Tibial nerve (tissue), 4 donors: Measurements from ENCODE around the gene USP7. TPM values are rescaled to one million over a fixed set of nuclear protein-coding genes. Genes with fewer than 3 reads are reported as not detected.

Experiments
- DNase-seq, 2 donors: peaks; one replicate each; pipeline ENCODE4 v3.0.0-alpha.2; 2019; ENCODE audit warnings: low spot score in 2 of 2
- H3K27ac ChIP-seq, 4 donors: fragments of 200-600 bp; sonication (generic) in 3 of 4; one replicate each; pipeline ENCODE4 v1.5.1; 2017 to 2019; ENCODE audit warnings: mild to moderate bottlenecking in 1 of 4
- H3K27me3 ChIP-seq, 2 donors: fragments of 200-600 bp; sonication (generic) in 1 of 2; one replicate each; pipeline versions ENCODE4 v1.5.1 to v1.6.0; 2017 to 2019
- H3K36me3 ChIP-seq, 3 donors: fragments of 200-600 bp; sonication (generic); one replicate each; pipeline ENCODE4 v1.5.1; 2018 to 2019
- H3K4me1 ChIP-seq, 4 donors: fragments of 200-600 bp; sonication (generic) in 3 of 4; one replicate each; pipeline ENCODE4 v1.5.1; 2017 to 2019
- H3K4me3 ChIP-seq, 4 donors: fragments of 200-600 bp; sonication (generic) in 3 of 4; one replicate each; pipeline ENCODE4 v1.5.1; 2017 to 2019; ENCODE audit warnings: mild to moderate bottlenecking in 1 of 4, moderate library complexity in 1 of 4
- H3K9me3 ChIP-seq, 4 donors: fragments of 200-600 bp; sonication (generic) in 3 of 4; one replicate each; pipeline ENCODE4 v1.5.1; 2017 to 2019
- CTCF ChIP-seq, 5 experiments: fragments of 200-600 bp in 3 of 5; fragments of 450-650 bp in 2 of 5; sonication (generic) in 3 of 5; IDR thresholded peaks; one replicate each; pipeline ENCODE4 v1.5.1; 2016 to 2019; ENCODE audit warnings: antibody characterized with exemption in 5 of 5, mild to moderate bottlenecking in 3 of 5, moderate library complexity in 2 of 5
- EP300 ChIP-seq, 2 donors: sonication (generic); formaldehyde crosslinking; IDR thresholded peaks; one replicate each; pipeline ENCODE4 v1.6.1; 2017; ENCODE audit warnings: antibody characterized with exemption in 2 of 2, mild to moderate bottlenecking in 1 of 2
- POLR2A ChIP-seq, 2 donors: fragments of 450-650 bp; IDR thresholded peaks; one replicate each; pipeline ENCODE4 v1.6.1; 2017; ENCODE audit warnings: antibody characterized with exemption in 2 of 2, mild to moderate bottlenecking in 2 of 2, moderate library complexity in 2 of 2
- WGBS, 2 donors: methylation state at CpG; one replicate each; pipeline ENCODE4 v1.1.5; 2018; 5-methylcytosine and 5-hydroxymethylcytosine counted together
- total RNA-seq, 4 donors: library from RNA; depleted of rRNA; stranded (reverse); fragments of >200 nt; gene quantifications; one replicate each; pipeline ENCODE4 v1.1.0, GENCODE V29; 2016

USP7 gene
- total RNA-seq, 4 donors from 2014 or later: 83.4 to 114 (median 89.6) TPM

GRCh38 chr16:8853611-8854010 lies 110.1 kb downstream of the USP7 start:
- Histone ChIP-seq H3K36me3 (peaks cover 0 to 93% (median 10%) of the 10 kb centered on the region in 3 donors), H3K27ac (peak overlapping the region in 1 of 4 donors; percentile 52), H3K4me1 (peaks cover 0 to 65% (median 12%) of the 10 kb centered on the region in 4 donors), H3K4me3 (no peak overlapping the region), H3K27me3 (no peaks in the 10 kb centered on the region), H3K9me3 (no peaks in the 10 kb centered on the region)
- WGBS, 2 donors: 91 to 95% methylated on average over 7 of the region's 7 CpGs
- no peak for DNase-seq
- TF ChIP-seq EP300 (IDR thresholded peaks at IDR 0.05): no peak
- TF ChIP-seq POLR2A (IDR thresholded peaks at IDR 0.05): no peak
- no peak for TF ChIP-seq CTCF (IDR thresholded peaks at IDR 0.05)

- TF ChIP-seq CTCF (IDR thresholded peaks at IDR 0.05) (no peak), EP300 (IDR thresholded peaks at IDR 0.05) (no peak), POLR2A (IDR thresholded peaks at IDR 0.05) (no peak)
- Histone ChIP-seq H3K4me3 (no peak overlapping the region), H3K9me3 (no peaks in the 10 kb centered on the region), H3K27ac (peak overlapping the region in 1 of 4 donors; percentile 14), H3K4me1 (peaks cover 0 to 64% (median 12%) of the 10 kb centered on the region in 4 donors), H3K36me3 (peaks cover 0 to 93% (median 10%) of the 10 kb centered on the region in 3 donors), H3K27me3 (no peaks in the 10 kb centered on the region)
- DNase-seq: no peak
- WGBS, 2 donors: 55 to 77% methylated on average over 7 of the region's 7 CpGs
Observed at GRCh38 chr16:8853150-8853549, 110.6 kb downstream of the USP7 start.

- Histone ChIP-seq H3K27ac (peak overlapping the region in 1 of 4 donors; percentile 14), H3K36me3 (peaks cover 0 to 94% (median 10%) of the 10 kb centered on the region in 3 donors), H3K9me3 (no peaks in the 10 kb centered on the region), H3K27me3 (no peaks in the 10 kb centered on the region), H3K4me3 (no peak overlapping the region), H3K4me1 (peaks cover 0 to 67% (median 13%) of the 10 kb centered on the region in 4 donors)
- 77 to 78% methylated on average over 8 of the region's 8 CpGs for WGBS, 2 donors
- TF ChIP-seq EP300 (IDR thresholded peaks at IDR 0.05): no peak
- no peak for TF ChIP-seq CTCF (IDR thresholded peaks at IDR 0.05)
- TF ChIP-seq POLR2A (IDR thresholded peaks at IDR 0.05): no peak
- no peak for DNase-seq
Observed at GRCh38 chr16:8852534-8852933, 111.2 kb downstream of the USP7 start.

- H3K4me1 ChIP-seq: peaks cover 0 to 73% (median 15%) of the 10 kb centered on the region in 4 donors
- no peak for DNase-seq
- no peak overlapping the region for H3K4me3 ChIP-seq
- 89 to 90% methylated on average over 8 of the region's 8 CpGs for WGBS, 2 donors
- TF ChIP-seq CTCF (IDR thresholded peaks at IDR 0.05) (no peak), EP300 (IDR thresholded peaks at IDR 0.05) (no peak), POLR2A (IDR thresholded peaks at IDR 0.05) (no peak)
- no peaks in the 10 kb centered on the region for H3K9me3 ChIP-seq
- peaks cover 0 to 96% (median 10%) of the 10 kb centered on the region in 3 donors for H3K36me3 ChIP-seq
- no peaks in the 10 kb centered on the region for H3K27me3 ChIP-seq
- H3K27ac ChIP-seq: peak overlapping the region in 1 of 4 donors; percentile 14
Observed at GRCh38 chr16:8851761-8852403, 111.8 kb downstream of the USP7 start.

GRCh38 chr16:8850279-8850885 lies 113.3 kb downstream of the USP7 start:
- Histone ChIP-seq H3K36me3 (peaks cover 0 to 83% (median 0%) of the 10 kb centered on the region in 3 donors), H3K4me3 (no peak overlapping the region), H3K4me1 (peaks cover 0 to 82% (median 15%) of the 10 kb centered on the region in 4 donors), H3K27me3 (no peaks in the 10 kb centered on the region), H3K27ac (peak overlapping the region in 2 of 4 donors; percentile 74), H3K9me3 (no peaks in the 10 kb centered on the region)
- no peak for TF ChIP-seq CTCF (IDR thresholded peaks at IDR 0.05)
- TF ChIP-seq POLR2A (IDR thresholded peaks at IDR 0.05): no peak
- TF ChIP-seq EP300 (IDR thresholded peaks at IDR 0.05): peak in 1 of 2 donors; percentile 76
- 42 to 58% methylated on average over 10 to 11 of the region's 11 CpGs for WGBS, 2 donors
- peak; percentile 54 to 55 for DNase-seq
